ENCODE results near the gene LIG3.
"Not testable (repeated sequence)": the region's sequence is repeated elsewhere in the genome, so short reads cannot be mapped to it uniquely, and the experiment has no call there.

The LIG3 gene

GRCh38 chr17:34980353-34980680, at the start of gene LIG3:
TSS of gene LIG3 (plus strand) at chr17:34980512. CDS start at chr17:34983006, 2,494 bp downstream.
- DNase-seq (ENCODE audit: low read depth) = peak; percentile 89

- not testable (repeated sequence) for DNase-seq (ENCODE audit: low read depth)
These were observed 29.5 kb upstream of the LIG3 start for GRCh38 chr17:34950780-34951179.

- no peak for DNase-seq (ENCODE audit: low read depth)
These were observed 21.9 kb upstream of the LIG3 start for GRCh38 chr17:34958438-34958837.

GRCh38 chr17:34961093-34961911, 19.0 kb upstream of the LIG3 start, which contains the start of the genes CCT6B and ZNF830:
TSS of gene CCT6B (minus strand) at chr17:34961460. CDS start at chr17:34961393, 67 bp downstream.
TSS of gene ZNF830 (plus strand) at chr17:34961540. CDS start at chr17:34961567, 27 bp downstream.
- peak; percentile 80 for DNase-seq (ENCODE audit: low read depth)

- no peak for DNase-seq (ENCODE audit: low read depth)
These were observed 6.1 kb upstream of the LIG3 start for GRCh38 chr17:34974179-34974578.

- no peak for DNase-seq (ENCODE audit: low read depth)
These were observed 5.2 kb upstream of the LIG3 start for GRCh38 chr17:34974794-34975785.

GRCh38 chr17:34979153-34979552, 1.2 kb upstream of the LIG3 start:
- DNase-seq (ENCODE audit: low read depth) = no peak

GRCh38 chr17:34979650-34980352, 511 bp upstream of the LIG3 start:
- no peak for DNase-seq (ENCODE audit: low read depth)

GRCh38 chr17:34980681-34981537, 597 bp downstream of the LIG3 start:
- peak; percentile 65 for DNase-seq (ENCODE audit: low read depth)

GRCh38 chr17:34981538-34982241, 1.4 kb downstream of the LIG3 start:
- DNase-seq (ENCODE audit: low read depth) = no peak

GRCh38 chr17:34987232-34987631, 6.9 kb downstream of the LIG3 start:
- DNase-seq (ENCODE audit: low read depth) = no peak

GRCh38 chr17:34988644-34989043, 8.3 kb downstream of the LIG3 start:
- DNase-seq (ENCODE audit: low read depth) = no peak

- DNase-seq (ENCODE audit: low read depth) = no peak
These were observed 9.2 kb downstream of the LIG3 start for GRCh38 chr17:34989473-34989872.

- DNase-seq (ENCODE audit: low read depth) = no peak
These were observed 10.6 kb downstream of the LIG3 start for GRCh38 chr17:34990921-34991365.

- DNase-seq (ENCODE audit: low read depth) = no peak
These were observed 11.3 kb downstream of the LIG3 start for GRCh38 chr17:34991606-34992005.

GRCh38 chr17:34993031-34993430, 12.7 kb downstream of the LIG3 start:
- no peak for DNase-seq (ENCODE audit: low read depth)

- DNase-seq (ENCODE audit: low read depth) = no peak
These were observed 16.3 kb downstream of the LIG3 start for GRCh38 chr17:34996422-34997285.

- DNase-seq (ENCODE audit: low read depth) = no peak
These were observed 17.1 kb downstream of the LIG3 start for GRCh38 chr17:34997355-34997862.

- DNase-seq (ENCODE audit: low read depth) = peak; percentile 62
These were observed 17.9 kb downstream of the LIG3 start for GRCh38 chr17:34998205-34998604.
